ENCODE measurements around the gene KCNC3.

The KCNC3 gene

DNA sequence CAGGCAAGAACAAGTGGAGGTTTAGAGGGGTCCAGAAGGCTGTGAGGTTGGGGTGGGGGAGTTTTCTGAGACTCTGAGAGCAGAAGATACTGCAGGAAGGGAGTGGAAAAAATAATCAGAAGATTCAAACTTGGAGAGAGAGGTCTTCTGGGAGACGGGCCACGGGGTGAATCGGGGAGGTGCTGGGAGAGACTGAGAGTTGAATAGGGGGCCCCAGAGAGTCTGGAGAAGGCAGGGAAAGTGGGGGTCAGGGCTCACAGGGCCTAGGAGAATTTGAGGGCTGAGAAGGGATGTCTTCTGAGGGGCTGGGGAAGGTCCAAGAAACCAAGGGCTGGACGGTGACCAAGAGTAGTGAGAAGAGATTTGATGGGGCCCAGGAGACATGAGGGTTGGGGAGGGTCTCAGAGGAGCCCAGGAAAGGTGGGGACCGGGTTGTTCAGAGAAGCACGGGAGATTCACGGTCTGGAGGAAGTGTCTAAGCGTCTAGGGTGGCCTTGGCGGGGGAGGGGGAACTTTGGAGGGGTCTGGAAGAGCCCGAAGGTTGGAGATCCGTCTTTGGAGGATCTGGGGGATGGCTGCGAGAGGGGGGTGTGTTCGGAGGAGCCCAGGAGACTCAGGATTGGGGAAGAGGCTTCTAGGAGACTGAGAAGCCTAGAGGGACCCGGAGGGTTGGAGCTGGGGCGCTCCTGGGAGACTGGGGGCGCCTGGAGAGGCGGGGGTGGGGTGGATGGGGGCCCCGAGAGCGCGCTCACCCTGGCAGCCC, 1.5 kb downstream of the KCNC3 start:
- DNase-seq (ENCODE audit: low read depth, low spot score) = no peak

DNA sequence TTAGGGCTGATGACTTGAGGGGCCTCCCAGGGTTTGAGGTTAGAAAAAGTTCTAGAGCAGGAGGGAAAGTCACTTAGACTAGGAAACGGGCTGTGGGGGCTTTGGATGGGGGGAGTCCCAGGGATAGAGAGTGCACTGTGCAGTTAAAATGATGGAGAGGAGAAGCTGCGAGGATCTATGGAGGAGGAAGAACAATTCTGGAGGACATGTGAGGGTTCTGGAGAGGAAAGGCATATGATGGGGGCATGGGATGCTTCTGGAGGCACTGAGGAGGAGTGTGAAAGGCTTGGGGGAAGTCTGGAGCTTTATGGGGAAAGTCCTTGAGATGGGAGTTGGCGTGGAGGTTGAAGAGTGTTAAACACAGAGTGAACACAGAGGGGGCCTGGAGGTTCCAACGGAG, 2.2 kb downstream of the KCNC3 start:
- no peak for DNase-seq (ENCODE audit: low read depth, low spot score)

DNA sequence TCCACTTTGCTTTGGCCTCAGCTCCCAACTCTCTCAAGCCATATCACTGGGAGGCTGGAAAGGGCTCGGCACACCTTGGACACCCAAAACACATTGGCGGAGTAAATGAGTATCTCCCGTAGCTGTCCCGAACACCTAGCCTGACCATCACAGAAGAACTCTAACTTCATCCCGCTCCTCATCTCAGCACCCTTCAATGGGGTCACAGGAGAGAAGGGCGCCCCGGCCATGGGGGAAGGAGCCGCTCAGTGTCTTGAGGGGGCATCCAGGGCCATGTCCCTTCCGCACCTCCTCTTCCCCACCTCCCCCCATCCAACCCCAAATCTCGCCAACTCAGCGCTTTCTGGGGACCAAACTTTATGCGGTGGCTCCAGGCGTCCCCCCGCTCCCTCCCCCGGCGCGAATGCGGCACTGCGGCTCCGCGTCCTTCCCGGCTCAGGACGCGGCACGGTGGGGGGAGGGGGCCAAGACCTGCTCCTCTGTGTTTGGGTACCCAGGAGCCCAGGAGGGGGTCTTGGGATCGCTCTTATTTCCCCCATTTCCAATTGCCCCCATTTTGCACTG, 3.0 kb downstream of the KCNC3 start:
- no peak for DNase-seq (ENCODE audit: low read depth, low spot score)

DNA sequence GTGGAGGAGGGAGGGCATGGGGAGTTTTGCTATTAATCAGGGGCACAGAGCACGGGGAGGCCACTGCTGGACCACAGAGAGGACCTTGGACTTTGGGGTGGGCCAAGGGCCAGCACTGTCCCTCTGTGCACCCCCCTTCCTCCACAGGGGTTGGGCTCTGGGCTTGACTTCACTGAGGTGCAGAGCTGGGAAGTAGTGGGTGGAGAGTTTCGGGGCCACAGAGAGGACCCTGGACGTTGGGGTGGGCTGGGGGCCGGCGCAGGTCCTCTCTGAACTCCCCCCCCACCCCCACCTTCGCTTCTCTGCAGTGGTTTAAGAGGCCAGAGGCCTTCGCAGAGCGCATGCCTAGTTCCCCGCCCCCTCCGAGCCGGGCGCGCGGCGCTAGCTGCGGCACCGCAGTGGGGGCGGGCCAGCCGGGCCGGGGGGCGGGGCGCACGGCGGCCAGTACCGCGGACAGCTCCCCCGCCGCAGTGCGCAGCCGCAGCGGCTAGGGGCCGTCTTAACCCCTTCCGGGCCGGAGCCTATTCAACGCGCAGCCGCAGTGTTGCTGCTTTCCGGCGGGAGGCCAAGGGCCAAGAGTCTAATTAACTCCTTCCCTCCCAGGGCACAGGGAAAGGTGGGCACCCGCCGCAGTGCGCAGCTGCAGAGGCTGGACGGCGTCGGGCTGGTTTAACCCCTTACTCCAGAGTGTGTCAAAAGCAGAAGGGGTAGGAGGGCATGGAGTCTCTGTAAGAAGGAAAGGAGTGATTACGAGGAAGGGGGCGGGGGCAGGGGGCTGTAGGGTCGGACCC, 3.7 kb downstream of the KCNC3 start:
- DNase-seq (ENCODE audit: low read depth, low spot score) = no peak

DNA sequence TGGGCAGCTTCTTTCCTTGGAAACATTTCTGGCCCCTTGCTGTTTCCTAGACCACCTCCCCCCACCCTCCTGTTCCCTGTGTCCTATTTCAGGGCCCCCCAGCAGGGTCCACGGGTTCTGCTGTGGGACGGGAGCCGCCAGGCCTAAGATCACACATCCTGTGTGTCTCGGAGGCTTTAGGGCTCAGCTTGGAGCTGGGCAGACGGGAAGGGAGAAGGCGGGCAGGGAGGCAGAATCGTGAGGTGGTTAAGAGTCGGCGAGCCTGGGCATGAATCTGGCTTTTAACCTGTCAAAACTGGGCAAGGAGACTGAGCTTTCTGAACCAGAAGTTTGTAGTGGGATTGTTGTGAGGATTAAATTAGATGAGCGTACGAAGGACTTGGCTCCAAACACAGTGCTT, 4.8 kb downstream of the KCNC3 start:
- no peak for DNase-seq (ENCODE audit: low read depth, low spot score)

DNA sequence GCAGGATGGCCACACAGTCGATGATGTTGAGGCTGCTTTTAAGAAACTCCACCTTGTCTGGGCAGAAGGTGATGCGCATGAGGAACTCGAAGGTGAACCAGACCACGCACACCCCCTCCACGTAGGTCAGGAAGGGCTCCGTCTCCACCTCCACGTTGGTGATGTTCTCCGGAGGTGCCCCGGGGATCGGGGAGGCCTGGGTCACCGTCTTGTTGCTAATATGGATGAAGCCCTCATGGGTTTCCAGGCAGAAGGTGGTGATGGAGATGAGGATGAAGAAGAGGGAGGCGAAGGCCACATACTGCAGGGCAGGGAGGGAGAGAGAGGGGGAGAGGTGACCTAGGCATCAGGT, 5.4 kb downstream of the KCNC3 start:
- no peak for DNase-seq (ENCODE audit: low read depth, low spot score)

DNA sequence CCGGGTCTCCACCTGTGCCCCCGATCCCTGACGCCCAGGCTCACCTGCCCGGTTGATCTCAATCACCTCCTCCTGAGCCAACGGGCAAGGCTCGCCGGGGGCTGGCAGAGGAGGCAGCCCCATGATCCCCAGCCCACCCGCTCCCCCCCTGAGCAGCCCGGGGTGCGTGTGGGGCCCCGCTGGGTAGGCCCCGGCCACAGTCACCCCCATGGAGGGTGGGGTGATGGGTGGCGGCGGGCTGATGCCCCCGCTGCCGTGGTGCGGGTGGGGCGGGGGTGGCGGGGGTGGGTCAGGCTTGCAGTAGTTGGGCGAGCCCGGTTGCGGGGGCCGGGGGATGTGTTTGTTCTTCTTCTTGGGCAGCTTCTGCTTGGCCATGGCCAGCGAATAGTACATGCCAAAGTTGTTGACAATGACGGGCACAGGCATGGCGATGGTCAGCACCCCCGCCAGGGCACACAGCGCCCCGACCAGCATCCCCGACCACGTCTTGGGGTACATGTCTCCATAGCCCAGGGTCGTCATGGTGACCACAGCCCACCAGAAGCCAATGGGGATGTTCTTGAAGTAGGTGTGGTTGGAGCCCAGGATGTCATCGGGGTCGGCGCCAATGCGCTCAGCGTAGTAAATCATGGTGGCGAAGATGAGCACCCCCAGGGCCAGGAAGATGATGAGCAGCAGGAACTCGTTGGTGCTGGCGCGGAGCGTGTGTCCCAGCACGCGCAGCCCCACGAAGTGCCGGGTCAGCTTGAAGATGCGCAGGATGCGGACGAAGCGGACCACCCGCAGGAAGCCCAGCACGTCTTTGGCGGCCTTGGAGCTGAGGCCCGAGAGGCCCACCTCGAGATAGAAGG, 6.0 kb downstream of the KCNC3 start:
- no peak for DNase-seq (ENCODE audit: low read depth, low spot score)

DNA sequence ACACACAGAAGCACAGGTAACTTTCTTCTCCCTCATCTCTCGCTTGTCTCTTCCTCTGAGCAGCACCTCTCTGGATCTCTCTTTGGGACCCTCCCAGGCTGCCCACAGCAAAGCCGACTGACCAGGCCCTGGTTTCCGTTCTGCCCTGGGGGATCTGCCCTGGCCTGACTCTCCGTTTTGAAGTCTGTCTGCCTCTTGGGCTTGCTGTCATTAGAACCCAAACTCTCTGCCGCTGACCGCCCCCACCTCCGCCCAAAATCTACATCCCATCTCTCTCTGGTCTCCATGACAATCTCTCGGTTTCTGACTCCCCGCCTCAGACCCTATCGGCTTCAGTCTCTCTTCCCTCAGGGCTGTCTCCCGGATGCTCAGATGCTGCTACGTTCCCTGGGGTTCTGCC, 6.9 kb downstream of the KCNC3 start:
- no peak for DNase-seq (ENCODE audit: low read depth, low spot score)

DNA sequence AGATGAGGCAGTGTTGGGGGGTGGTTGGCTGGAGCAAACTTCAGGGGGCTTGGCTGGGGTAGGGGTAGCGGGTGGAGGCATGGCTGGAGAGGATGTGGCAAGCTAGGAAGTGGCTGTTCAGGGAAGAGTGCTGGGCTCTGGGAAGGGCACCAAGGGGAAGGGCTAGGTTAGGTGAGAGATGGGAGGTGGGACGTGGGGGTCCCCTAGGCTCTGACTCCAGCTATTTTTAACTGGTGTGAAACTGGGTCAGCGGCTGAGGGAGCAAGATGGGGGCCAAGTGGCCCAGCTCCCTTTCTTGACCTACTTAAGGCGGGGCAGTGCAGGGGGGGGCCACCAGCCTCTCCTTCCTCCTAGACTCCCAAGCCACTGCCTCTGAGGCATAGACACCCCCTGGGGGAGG, 7.3 kb downstream of the KCNC3 start:
- DNase-seq (ENCODE audit: low read depth, low spot score) = no peak

DNA sequence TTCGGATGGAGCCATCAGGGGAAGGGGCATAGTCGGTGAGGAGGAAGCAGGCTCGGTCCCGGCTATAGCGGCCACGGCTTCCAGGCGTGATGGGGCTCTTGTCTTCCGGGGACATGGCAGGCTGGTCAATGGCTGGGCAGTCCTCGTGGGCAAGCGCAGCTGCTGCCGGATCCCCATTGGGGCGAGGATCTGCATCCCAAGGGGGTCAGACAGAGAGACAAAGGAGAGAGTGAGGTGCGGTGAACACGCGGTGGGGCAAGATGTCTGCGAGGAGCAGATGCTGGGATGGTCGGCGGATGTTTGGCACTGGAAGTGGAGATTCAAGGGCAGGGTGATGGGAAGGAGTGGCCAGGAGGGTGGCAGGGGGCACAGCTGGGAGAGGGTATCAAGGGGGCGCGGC, 8.6 kb downstream of the KCNC3 start:
- no peak for DNase-seq (ENCODE audit: low read depth, low spot score)

DNA sequence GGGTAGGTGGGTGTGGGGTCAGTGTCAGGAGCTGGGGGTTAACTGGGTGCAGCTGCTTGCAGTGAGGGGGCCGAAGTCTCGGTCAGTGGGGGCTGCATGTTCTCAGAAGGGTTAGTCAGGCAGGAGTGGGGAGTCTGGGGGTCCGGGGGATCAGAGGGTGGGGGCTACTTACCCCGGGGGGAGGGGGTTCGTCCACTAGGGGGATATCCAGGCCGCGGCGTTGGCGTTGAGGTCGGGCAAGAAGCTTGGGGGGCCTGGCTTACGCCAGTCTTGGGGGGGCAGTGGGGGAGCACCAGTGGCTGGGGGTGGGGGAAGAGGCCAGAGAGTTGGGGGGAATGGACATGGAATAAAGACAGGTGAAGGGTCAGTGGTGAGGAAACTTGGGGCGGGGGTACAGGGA, 9.1 kb downstream of the KCNC3 start:
- DNase-seq (ENCODE audit: low read depth, low spot score) = no peak

DNA sequence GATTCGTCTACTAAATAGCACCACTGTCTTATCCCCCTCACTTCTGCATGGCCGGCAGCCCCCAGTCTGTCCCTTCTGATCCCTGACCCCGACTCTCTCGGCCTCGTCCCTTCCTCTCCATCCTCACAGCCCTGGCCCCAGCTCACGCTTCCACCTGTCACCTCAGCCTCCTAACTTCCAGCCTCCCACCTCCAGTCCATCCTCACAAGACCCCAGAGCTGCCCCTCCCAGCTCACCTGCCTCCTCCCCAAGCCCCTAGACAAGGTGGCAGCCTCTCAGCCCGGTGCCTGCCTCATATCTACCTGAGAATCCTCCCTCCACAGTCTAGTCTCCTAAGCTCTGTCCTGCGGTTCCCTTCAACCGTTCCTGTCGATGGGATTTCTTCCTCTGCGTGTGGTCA, 10.0 kb downstream of the KCNC3 start:
- DNase-seq (ENCODE audit: low read depth, low spot score) = no peak

DNA sequence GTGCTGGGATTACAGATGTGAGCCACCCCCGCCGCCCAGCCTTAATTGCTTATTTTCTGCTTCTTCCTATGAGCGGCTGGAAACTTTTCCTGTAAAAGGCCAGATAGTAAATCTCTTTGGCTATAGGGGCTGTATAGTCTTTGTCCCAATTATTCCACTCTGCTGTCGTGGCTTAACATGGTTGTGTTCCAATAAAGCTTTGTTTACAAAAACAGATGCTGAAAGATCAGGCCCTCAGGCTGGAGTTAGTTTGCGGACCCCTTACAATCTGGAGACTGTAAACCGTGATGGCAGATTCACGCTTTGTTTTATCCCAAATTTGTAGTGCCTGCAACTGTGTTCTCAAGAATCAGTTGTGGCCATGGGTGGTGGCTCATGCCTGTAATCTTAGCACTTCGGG, 10.7 kb downstream of the KCNC3 start:
- no peak for DNase-seq (ENCODE audit: low read depth, low spot score)

DNA sequence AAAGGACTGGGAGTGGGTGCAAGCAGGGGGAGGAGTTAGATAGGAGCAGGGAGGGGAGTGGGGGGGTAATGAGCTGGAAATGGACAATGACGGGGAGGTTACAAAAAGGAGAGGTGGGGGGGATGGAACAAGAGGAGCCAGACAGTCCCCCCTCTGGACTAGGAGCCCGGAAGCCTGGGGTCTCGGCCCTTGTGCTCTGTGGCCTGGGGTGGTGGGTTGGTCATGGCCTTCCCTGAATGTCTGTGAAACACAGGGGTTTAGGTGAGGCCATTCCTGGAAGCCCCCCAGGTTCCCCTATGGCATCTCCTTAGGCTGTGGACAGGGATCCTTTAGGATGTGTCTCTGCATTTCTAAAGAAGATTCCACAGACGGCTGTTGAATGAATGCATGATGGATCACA, 12.1 kb downstream of the KCNC3 start:
- DNase-seq (ENCODE audit: low read depth, low spot score) = no peak

DNA sequence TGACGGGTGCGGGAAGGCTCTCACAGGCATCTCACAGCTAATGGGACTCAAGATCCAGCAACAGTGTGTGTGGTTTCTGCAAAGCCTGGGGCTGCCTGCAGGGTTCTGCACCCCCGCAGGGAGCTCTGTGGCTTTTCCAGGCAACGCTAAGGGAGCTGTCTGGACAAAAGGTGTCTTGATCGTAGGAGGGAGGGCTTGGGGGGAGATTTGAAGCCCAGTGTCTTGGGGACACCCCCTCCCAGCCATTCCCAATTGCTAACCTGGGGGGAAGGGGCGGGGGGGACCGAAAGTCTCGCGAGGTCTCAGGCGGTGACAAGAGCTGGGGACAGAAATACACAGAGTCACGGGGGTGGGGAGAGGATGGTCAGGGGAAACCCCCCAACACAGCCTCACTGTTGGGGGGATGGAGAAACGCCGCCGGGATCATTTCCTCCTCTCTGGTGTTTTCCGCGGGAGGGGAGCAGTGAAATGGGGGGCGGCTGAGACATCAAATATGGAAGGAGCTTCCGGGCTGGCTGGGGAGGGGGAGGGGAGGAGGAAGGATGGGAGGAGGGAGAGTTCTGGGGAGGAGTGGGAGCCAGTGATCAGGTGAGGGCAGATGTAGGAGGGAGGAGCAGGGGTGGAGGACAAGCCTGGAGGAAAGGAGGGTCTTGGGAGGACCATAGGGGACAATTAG, 13.3 kb downstream of the KCNC3 start:
- no peak for DNase-seq (ENCODE audit: low read depth, low spot score)

DNA sequence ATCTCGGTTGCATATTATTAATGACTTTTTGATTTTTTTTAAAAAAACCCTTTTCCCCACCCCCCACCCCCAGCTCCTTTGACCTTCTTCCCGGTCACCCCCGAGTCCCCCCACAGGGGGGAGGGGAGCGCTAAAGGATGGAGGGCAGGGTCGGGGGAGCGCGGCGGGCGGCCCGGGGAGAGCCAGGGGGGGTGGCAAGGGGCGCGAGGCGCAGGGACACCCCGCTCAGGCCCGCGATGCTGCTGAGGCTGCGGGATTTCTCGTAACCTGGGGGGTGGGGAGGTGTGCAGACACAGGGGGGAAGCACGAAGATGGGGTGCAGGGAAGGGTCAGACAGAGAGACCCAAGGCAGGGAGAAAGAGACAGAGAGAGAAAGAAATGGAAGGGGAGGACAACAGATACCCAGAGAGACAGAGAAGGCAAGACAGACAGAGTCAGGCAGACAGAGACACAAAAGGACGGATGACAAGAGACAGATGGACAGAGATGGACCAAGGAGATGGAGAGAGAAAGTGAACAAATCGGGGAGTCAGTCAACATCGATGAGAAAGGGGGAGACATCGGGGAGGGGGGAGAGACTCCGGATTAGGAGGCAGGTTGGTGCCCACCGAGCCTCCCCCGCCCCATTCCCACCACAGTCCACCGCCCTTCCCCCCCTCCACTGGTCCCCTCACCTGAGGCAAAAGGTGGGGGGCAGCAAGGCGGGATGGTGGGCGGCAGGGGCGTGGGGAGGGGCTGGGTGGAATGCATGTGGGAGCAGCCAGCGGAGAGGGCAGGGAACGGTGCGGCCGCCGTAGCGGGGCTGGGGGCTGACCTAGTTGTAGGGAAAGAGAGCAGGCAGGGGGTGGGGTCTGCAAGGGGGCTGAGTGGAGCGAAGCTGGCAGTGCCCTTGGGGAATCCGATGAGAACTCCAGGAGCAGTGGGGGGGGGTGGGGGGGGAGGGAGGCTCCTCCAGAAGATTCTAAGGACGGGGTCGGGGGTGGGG, 14.2 kb downstream of the KCNC3 start:
- no peak for DNase-seq (ENCODE audit: low read depth, low spot score)

DNA sequence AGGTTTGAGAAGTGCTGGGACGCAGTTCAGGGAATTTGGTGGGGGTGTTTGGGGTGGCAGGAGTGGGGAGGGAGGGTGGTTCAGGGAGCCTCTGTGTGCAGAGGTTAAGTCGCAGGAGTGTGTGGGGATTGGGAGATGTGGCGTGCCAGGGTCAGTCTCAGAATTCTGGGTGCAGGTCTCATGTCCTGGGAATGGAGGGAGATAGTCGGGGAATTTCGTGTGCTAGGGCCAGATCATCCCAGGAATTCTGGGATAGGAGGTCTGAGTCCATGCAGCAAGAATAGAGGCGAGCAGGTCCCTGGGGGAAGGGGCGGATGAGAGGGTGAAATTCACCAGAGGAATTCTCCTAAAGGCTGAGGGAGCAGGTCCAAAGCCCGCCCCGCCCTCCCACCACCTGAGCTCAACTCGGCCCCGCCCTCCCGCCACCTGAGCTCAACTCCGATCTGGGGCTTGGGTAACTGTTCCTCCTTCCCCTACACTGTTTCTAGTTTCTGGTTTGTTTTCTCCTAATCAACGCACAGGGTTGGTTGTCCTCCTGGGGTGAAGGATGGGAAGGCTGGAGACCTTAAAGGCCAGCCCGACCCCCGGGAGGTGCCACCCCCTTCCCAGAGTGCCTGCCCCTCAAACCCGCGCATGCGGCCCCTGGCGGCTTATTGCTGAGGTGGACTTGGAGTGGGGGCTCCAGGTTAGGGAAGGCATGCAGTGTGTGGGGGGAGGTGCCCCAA, 15.2 kb downstream of the KCNC3 start:
- no peak for DNase-seq (ENCODE audit: low read depth, low spot score)

DNA sequence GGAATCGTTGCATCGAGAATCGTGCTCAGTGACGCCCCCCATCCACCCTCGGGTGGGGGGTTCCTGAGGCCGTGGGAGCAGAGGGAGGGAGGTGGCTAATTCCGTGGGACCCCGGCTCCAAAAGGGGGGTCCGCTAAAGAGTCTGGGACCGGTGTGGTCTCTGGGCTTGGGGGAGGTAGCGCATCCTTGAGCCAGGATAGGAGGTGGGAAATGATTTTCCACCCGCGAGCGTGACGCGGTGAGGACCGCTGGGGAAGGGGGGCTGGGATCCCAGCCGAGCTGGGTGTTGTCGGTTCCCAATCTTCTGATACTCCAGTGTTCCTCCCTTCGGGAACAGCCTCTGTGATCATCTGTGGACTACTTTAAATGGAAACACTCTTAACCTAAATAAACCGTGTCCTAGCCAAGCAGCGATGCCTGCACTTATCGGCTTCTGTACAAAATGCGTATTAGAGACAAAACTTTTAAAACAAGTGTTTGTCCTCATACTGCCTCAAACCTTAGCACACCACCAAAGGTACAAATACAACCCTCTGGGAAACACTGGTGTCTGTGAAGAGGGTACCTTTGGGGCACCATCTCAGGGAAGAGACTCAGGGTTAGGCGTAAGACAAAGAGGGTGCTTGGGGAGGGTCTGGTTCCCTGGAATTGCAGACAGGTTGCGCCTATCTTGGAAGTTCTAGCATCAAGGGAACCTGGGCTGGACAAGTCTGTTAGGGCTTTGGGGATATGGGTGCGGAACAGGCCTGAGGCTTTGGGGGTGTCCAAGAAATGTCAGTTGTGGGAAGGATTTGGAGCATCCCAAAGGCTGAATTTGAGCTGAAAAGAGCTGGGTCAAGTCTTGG, 16.0 kb downstream of the KCNC3 start:
- DNase-seq (ENCODE audit: low read depth, low spot score) = no peak
